NAMALWA (cell line): ENCODE results near the gene GPATCH1.

ENCODE experiments used
- DNase-seq: peaks from one replicate; pipeline ENCODE4 v3.0.0-alpha.2; 2015; ENCODE audit warnings: low spot score

Gene GPATCH1

DNA sequence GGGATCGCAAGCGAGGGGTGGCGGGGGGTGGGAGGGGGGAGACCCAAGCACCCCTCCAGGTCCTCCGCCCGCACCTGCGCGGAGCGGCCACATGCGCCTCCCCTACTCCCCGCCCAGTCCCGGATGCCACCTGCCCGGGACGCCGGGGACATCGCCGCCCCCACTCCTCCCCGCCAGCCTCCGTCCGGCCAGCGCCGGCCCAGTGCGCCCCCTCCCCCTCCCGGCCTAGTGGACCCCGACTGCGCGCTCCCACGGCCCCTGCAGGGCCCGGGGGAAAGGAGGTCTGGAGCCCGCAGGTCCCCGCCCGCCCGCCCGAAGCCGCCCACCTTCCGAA is 16.6 kb upstream of the GPATCH1 start:
- DNase-seq: peak; percentile 46

GRCh38 chr19:33064792-33065550 is 16.0 kb upstream of the GPATCH1 start, which contains the start of gene RHPN2:
Gene RHPN2, minus strand, starts transcription at chr19:33064888. Its CDS starts 36 bp downstream, at chr19:33064852.
- peak; percentile 61 for DNase-seq

DNA sequence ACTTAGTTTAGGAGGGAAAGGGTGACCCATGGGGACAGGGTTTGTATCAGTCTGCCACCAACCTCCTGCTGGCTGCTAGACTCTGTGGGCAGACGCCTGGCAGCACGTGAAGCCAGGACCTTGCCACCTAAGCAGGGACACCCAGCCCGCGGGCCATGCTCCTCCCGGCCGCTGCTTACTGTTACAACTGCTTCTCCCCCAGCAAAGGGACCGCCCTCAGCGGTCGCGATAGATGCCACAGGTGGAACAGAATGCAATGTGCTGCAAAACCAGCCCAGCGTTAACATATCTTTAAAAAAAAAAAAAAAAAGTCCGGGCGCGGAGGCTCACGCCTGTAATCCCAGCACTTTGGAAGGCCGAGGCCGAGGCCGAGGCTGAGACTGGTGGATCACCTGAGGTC is 14.4 kb upstream of the GPATCH1 start:
- DNase-seq: no peak

- DNase-seq: no peak
Observed at GRCh38 chr19:33067121-33067520, 13.9 kb upstream of the GPATCH1 start.

DNA sequence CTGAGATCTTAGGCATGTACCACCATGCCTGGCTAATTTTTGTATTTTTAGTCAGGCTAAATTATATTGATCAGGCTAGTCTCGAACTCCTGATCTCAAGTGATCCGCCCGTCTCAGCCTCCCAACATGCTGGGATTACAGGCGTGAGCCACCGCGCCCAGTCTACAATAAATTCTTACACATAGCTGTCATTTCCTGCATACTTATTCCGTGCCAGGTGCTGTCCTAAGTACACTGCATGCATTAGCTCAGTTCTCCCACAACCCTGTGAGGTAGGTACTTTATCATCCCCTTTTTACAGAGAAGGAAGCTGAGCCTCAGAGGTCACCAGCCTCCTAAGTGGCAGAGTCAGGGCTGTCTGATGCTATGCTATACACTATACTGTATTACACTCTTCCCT is 9.1 kb upstream of the GPATCH1 start:
- DNase-seq: no peak

DNA sequence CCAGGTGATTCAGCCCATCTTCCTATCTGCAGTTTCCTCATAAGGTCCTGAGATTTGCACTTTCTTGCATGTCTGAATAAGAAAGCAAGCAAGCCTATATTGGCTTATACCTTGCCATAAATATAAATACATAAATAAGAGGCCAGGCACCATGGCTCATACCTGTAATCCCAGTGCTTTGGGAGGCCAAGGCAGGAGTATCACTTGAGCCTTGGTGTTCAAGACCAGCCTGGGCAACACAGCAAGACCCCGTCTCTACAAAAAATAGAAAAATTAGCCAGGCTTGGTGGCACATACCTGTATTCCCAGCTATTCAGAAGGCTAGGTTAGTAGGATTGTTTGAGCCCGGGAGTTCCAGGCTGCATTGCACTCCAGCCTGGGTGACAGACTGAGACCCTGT is 5.5 kb upstream of the GPATCH1 start:
- DNase-seq: no peak

DNA sequence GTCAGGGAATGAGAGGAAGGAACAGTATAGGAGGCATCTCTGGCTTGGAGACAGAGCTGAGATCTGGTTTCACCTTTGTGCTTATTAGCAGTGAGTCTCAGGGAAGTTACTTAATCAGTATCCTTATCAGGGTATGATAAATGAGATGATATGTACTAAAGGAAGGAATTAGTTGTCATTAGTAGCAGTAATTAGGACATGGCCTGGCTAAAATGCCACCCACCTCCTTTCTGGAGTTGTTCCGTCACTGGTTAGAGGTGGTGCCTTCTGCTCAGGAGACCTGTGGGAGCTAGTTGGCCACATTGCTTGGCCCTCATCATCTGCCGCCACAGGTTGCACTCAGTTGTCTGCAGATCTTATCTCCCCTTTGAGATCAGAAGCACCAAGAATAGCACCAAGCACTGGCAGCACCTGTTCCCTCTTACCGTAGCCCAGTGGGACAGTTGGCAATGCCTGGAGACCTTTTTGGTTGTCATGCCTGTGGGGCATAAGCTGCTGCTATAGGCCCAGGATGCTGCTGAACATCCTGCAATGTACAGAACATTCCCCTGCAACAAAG is 4.7 kb downstream of the GPATCH1 start:
- no peak for DNase-seq

DNA sequence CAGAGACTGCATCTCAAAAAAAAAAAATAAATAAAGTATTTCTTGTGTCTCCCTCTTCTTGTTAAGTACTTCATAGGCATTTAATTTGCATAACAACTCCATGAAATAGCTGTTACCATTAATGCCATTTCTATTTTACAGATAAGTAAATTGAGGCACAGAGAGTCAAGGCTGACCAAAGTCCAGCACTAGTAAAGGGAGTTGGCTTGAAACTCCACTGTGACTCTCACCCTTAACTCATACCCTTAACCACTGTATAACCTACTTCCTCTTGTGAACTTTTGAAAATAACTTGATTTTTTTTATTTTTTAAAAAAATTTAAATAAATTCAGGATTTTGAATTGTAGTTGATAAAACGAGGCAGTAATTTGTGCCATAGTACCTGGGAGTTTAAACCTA is 6.0 kb downstream of the GPATCH1 start:
- DNase-seq: no peak

DNA sequence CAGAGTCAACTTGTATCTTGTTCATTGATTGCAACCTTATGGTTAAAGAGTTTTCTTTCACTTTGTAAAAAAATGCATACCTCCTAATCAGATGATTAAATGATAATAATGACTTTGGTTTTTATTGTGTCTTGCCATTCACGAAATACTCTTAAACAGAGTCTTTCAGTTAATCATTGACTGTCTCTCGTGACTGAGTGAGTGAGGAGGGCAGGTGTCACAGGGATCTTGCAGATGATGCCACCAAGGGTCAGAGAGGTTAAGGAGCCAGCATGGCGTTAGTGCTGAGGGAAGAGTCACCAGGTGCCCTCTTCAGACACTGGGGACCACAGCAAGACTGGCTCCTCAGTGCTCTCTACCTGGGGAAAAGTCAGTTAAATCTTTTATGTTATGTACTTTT is 8.0 kb downstream of the GPATCH1 start:
- DNase-seq: no peak

GRCh38 chr19:33090179-33090578 is 9.2 kb downstream of the GPATCH1 start:
- DNase-seq: no peak

GRCh38 chr19:33093420-33094210 is 12.6 kb downstream of the GPATCH1 start:
- no peak for DNase-seq

GRCh38 chr19:33094436-33095067 is 13.6 kb downstream of the GPATCH1 start:
- DNase-seq: no peak

DNA sequence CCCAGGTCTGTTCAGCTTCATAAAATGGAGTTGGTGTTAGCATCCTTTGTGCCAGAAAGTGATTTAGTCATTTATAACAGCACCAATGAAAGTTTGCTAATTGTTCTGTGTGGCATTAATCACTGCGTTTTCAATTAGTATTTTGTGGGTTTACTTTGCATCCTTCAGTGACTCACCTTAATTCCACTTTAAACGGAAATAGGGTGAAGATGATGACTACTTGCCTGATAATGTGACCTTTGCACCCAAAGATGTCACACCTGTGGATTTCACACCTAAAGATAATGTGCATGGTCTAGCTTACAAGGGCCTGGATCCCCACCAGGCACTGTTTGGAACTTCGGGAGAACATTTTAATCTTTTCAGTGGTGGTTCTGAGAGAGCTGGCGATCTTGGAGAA is 15.0 kb downstream of the GPATCH1 start:
- no peak for DNase-seq

DNA sequence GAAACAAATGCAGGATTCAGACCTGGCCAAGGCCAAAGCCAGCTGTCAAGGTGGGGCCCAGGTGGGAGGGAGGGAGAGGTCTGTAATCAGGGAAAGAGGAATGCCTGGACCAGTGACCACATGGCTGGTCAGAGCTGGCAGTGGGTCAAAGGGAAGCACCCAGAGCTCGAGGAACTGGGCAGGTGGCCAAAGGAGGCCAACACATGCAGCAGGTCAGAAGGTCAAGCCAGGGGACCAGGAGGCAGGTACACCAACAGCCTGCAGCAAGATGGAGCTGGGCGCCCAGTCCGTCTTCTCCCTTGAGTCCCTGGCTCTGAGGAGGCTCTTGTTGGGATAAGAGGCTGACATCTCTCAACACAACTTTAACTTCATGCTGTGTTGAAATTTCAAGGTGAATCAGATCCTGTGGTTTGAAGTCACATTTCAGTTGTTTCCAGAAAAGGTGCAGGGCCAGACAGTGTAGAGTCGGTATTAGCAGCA is 17.1 kb downstream of the GPATCH1 start:
- no peak for DNase-seq

DNA sequence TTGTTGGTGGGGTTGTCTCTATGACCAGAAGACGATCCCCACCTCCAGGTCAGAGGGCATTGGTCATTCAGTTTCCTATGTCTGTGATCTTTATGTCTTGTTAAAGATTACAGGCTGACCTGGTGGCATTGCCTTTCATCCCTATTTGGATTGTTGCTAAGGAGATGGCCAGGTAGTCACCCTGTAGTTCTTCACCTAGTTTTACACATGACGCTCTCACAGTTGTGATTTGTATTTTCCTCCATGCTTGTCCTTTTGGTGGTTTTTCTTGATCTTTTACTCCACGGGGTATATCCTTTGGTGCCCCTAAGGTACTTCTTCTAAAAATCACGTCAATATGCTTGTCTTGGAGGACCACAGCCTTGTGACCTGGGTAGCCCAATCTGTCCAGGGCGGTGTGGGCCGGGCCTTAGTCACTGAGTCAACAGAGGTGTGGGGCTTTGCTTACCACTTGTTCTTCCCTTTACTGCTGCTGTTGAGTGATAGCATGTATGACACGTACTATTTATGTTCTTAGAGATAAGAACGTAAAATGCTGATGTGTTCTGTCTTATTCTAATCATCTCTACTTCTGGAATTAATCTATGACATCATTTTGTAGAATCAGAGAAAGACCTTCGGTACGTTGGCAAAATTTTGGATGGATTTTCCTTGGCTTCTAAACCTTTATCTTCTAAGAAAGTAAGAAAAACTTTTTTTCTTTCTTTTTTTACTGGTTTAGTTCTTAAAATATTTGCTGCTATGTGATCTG is 20.1 kb downstream of the GPATCH1 start:
- no peak for DNase-seq

DNA sequence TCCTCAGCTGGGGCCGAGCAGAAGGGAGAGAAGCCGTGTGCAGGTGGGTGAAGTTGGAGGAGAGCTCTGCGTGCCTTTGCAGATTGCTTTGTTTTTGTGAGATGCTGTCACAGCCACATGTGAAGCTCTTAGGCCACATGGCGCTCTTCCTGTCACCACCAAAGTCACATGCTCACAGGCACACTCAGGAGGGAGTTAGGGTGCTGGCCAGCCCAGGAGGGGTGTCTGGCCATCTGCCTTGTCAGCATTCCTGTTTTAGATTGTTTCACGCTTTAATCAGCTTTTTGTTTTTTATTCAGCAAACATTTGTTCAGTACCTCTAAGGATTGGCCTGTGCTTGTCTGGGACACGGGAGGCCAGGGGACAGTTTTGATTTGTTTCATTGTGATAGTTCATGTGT is 21.9 kb downstream of the GPATCH1 start:
- no peak for DNase-seq

GRCh38 chr19:33108161-33108560 is 27.2 kb downstream of the GPATCH1 start:
- DNase-seq: no peak

DNA sequence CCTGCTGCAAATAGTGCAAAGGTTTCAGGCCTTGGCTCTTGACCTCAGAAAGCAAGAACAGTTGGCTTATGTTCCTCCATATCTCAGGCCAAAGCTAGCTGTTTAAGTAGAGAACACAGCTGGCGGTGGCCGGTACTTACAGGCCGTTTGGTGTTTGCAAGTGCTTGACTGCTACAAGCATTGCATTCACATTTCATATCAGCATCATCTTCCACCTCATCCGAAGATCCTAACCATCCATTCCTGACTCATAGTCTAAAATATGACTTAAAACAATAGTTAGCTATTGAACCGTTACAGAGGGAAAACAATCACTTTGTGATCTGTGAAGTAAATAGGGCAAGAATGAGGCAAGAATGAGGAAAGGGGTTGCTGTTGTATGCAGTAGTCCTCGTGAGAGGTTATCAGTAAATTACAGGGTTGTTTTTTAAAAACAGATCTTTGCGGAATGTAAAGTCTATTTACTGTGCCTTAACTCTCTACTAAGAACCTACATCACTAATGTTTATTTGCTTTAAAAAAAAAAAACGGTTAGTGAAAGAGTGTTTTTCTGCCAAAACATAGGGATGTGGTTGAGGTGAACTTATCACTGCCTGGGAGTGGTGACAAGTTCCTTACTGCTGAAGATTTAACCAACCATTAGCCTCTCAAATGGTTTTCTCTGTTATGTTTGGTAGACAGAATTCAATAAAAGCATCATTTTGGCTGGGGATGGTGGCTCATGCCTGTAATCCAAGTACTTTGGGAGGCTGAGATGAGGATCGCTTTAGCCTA is 29.3 kb downstream of the GPATCH1 start:
- no peak for DNase-seq

GRCh38 chr19:33111587-33111986 is 30.6 kb downstream of the GPATCH1 start:
- no peak for DNase-seq

DNA sequence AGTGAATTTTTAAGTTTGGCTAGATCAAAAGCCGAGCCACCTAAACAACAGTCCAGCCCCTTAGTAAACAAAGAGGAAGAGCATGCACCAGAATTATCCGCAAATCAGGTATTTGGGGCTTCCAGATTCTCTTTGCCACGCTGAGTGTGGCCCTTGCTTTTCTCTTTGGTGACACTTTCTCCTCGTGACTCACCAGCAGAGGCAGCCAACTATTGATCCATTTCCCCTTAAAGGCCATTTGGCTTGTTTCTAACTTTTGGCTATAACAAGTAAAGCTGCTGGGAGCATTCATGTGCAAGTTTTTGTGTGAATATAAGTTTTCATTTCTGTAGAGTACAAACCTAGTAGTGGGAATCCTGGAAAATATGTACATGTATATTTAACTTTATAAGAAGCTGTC is 33.3 kb downstream of the GPATCH1 start:
- no peak for DNase-seq

DNA sequence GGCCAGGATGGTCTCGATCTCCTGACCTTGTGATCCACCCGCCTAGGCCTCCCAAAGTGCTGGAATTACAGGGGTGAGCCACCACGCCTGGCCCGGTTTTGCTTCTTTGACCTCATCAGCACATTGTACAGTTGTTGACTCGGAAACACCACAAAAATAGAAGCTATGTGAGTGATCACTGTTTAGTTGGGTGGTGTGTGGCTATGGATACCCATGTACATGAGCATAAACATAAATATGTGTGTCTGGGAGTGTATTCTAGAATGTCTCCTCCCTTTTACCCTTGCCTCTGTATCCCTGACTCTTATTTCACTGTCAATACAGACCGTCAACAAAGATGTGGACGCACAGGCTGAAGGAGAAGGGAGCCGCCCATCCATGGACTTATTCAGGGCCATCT is 36.5 kb downstream of the GPATCH1 start:
- DNase-seq: no peak
